ENCODE data around the gene DOC2A. TPM values are rescaled to one million over a fixed set of nuclear protein-coding genes. Genes with fewer than 3 reads are reported as not detected.

DOC2A gene
- total RNA-seq, 6 donors from 2014 or later = 1.2 to 11.0 (median 6.5) TPM

DNA sequence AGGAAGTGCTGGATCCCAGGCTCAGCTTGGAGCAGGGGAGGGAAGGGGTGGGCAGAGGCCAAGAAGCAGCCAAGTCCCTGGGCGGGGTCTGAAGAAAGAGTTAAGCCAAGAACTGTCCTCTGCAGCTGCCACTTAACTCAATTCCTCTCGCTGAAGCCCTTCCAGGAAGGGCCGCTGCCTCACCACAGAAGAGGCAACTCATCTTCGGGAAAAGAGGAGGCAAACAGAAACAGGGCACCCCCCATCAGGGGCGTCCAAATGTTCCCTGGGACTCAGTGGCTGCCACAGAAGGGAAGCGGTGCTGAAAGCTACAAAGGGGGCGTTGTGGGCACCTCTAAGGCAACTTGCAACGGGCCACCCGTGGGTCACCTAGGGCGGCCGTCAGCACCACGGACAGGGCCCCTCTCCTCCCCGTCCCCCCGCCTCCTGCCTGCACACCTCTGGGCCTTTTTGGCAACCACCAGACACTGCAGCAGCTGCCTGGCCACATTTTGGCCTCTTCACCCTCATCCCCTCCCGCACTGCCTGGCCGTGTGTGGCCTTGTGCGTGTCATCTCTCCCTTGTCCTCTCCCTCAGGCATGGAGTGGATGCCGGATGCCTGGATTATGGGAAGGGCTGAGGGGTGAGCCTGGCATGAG, 17.7 kb upstream of the DOC2A start:
- Histone ChIP-seq H3K27ac (no peak overlapping the region), H3K27me3 (peaks cover 0 to 38% (median 22%) of the 10 kb centered on the region in 4 donors), H3K4me1 (peaks cover 3 to 16% (median 7%) of the 10 kb centered on the region in 4 donors), H3K4me3 (no peak overlapping the region), H3K9me3 (no peaks in the 10 kb centered on the region), H3K36me3 (no peaks in the 10 kb centered on the region)
- DNase-seq = peak in 1 of 2 donors; percentile 79
- peak in 1 of 2 donors; percentile 13 for ATAC-seq (ENCODE audit: low FRiP score in 2 of 2)
- TF ChIP-seq, protein P1, sequence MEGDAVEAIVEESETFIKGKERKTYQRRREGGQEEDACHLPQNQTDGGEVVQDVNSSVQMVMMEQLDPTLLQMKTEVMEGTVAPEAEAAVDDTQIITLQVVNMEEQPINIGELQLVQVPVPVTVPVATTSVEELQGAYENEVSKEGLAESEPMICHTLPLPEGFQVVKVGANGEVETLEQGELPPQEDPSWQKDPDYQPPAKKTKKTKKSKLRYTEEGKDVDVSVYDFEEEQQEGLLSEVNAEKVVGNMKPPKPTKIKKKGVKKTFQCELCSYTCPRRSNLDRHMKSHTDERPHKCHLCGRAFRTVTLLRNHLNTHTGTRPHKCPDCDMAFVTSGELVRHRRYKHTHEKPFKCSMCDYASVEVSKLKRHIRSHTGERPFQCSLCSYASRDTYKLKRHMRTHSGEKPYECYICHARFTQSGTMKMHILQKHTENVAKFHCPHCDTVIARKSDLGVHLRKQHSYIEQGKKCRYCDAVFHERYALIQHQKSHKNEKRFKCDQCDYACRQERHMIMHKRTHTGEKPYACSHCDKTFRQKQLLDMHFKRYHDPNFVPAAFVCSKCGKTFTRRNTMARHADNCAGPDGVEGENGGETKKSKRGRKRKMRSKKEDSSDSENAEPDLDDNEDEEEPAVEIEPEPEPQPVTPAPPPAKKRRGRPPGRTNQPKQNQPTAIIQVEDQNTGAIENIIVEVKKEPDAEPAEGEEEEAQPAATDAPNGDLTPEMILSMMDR (IDR thresholded peaks at IDR 0.05) = no peak
- TF ChIP-seq POLR2AphosphoS5 (IDR thresholded peaks at IDR 0.05) (no peak), POLR2A (IDR thresholded peaks at IDR 0.05) (no peak), EP300 (IDR thresholded peaks at IDR 0.05) (no peak)
- 18 to 22% methylated on average over 13 to 16 of the region's 18 CpGs for WGBS, 2 donors

DNA sequence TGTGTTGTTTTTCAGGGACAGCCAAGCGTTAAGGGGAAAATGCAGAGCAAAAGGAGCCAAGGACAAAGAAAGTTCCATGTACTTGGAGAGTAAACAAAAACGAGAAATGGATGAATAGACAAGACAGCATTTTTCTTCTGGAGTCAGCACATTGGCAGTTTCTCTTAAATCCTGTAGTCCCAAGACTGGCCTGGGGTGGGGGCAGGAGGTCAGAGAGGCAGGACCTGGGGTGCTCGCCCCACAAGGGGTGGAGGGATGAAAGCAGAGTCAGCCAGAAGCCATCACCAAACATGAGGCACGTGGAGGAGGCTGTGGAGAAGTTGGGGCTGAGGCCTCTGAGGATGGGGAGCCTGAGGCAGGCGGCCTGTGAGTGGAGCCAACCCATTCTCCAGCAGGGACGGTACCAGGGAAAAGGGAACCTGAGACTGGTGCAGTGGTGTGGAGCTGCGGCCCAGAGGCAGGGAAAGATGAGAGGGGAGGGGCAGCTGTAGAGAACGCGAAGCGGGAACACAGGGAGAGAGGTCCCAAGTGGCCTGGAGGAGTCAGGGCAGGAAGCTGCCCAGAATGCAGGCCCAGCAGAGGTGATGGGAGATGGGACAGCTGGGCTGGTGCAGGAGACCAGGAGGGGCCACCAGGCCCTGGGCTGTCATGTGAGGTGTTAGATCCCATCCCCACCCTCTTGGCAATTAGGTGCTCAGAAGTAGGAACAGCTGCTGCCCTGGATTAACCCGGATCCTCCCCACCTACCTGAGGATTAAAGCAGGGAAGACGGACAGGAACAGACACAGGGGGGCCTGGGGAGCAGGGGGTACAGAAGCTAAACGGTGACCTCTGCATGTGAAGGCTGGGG, 17.0 kb upstream of the DOC2A start:
- DNase-seq (no peak), ATAC-seq (ENCODE audit: low FRiP score in 2 of 2) (no peak)
- 43 to 44% methylated on average over 12 of the region's 13 CpGs for WGBS, 2 donors
- TF ChIP-seq, protein P1 (IDR thresholded peaks at IDR 0.05) = no peak
- TF ChIP-seq EP300 (IDR thresholded peaks at IDR 0.05) = no peak
- no peak for TF ChIP-seq POLR2A (IDR thresholded peaks at IDR 0.05)
- no peak for TF ChIP-seq POLR2AphosphoS5 (IDR thresholded peaks at IDR 0.05)
- Histone ChIP-seq H3K4me3 (no peak overlapping the region), H3K27ac (no peak overlapping the region), H3K27me3 (peaks cover 0 to 31% (median 22%) of the 10 kb centered on the region in 4 donors), H3K4me1 (peaks cover 3 to 16% (median 7%) of the 10 kb centered on the region in 4 donors), H3K36me3 (no peaks in the 10 kb centered on the region), H3K9me3 (no peaks in the 10 kb centered on the region)

DNA sequence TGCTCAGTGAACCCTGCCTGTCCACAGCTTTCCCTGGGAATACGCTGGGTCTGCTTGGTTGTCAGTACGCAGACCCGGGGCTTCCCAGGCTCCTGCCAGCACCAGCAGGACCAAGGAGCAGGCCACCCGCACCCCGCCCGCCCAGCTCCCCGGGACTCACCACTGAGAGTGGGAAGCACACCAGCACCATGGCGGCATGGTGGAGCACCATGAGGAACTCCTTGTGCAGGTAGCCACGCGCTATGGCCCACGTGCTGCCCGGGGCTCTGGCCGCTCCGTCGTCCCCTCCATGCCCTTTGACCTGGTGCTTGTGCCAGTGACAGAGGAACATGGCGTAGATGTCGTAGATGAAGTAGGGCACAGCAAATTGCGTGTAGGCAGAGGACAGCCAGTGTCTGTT, 15.6 kb upstream of the DOC2A start:
- H3K36me3 ChIP-seq = no peaks in the 10 kb centered on the region
- peaks cover 0 to 25% (median 17%) of the 10 kb centered on the region in 4 donors for H3K27me3 ChIP-seq
- peaks cover 5 to 17% (median 11%) of the 10 kb centered on the region in 4 donors for H3K4me1 ChIP-seq
- H3K27ac ChIP-seq = no peak overlapping the region
- no peak overlapping the region for H3K4me3 ChIP-seq
- no peak for ATAC-seq (ENCODE audit: low FRiP score in 2 of 2)
- 89 to 95% methylated on average over 17 to 18 of the region's 18 CpGs for WGBS, 2 donors
- no peaks in the 10 kb centered on the region for H3K9me3 ChIP-seq
- DNase-seq = peak in 1 of 2 donors; percentile 82
- TF ChIP-seq EP300 (IDR thresholded peaks at IDR 0.05) = no peak
- TF ChIP-seq, protein P1 (IDR thresholded peaks at IDR 0.05) = no peak
- no peak for TF ChIP-seq POLR2A (IDR thresholded peaks at IDR 0.05)
- TF ChIP-seq POLR2AphosphoS5 (IDR thresholded peaks at IDR 0.05) = no peak

DNA sequence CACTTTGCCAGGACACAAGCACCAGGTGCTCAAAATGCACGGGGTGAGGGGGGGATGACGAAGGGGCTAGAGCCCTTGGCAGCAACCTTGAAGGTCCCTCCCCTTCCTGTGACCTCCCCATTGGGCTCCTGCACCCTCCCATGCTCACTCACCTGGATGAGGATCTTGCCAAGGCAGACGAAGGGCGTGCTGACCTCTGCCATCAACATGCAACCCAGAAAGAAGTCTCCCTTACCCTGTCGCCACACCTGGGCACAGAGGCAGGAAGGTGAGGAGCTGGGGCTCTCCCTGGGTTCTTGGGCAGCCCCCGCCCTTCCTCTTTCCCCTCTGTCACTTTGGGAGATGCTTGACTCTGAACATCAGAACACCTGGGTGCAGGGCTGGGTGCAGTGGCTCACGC, 14.7 kb upstream of the DOC2A start:
- Histone ChIP-seq H3K4me1 (peaks cover 10 to 17% (median 12%) of the 10 kb centered on the region in 4 donors), H3K4me3 (no peak overlapping the region), H3K36me3 (no peaks in the 10 kb centered on the region), H3K27me3 (peaks cover 0 to 17% (median 10%) of the 10 kb centered on the region in 4 donors), H3K27ac (no peak overlapping the region), H3K9me3 (no peaks in the 10 kb centered on the region)
- TF ChIP-seq EP300 (IDR thresholded peaks at IDR 0.05) = no peak
- TF ChIP-seq, protein P1 (IDR thresholded peaks at IDR 0.05) = no peak
- TF ChIP-seq POLR2A (IDR thresholded peaks at IDR 0.05) = no peak
- no peak for TF ChIP-seq POLR2AphosphoS5 (IDR thresholded peaks at IDR 0.05)
- ATAC-seq (ENCODE audit: low FRiP score in 2 of 2) (no peak), DNase-seq (no peak)
- WGBS, 2 donors = 70 to 75% methylated on average over 4 to 7 of the region's 7 CpGs
